Germinal center (tissue), 1 donor: ENCODE measurements around the gene DPM2.

Experiments used
- DNase-seq: peaks from one replicate; pipeline ENCODE4 v3.0.0; 2012; ENCODE audit warnings: mixed read lengths, low spot score

DPM2 gene

GRCh38 chr9:127898433-127899127 is 39.1 kb downstream of the DPM2 start:
- DNase-seq = no peak

GRCh38 chr9:127897193-127897692 is 40.4 kb downstream of the DPM2 start:
- DNase-seq = peak; percentile 81

GRCh38 chr9:127896395-127897192 is 41.1 kb downstream of the DPM2 start:
- no peak for DNase-seq

GRCh38 chr9:127895811-127896210 is 41.8 kb downstream of the DPM2 start:
- DNase-seq = no peak

- DNase-seq = no peak
Measured at GRCh38 chr9:127893392-127893791, 44.3 kb downstream of the DPM2 start.

GRCh38 chr9:127892831-127893230 is 44.8 kb downstream of the DPM2 start:
- DNase-seq = no peak

- DNase-seq = no peak
Measured at GRCh38 chr9:127890053-127890452, 47.6 kb downstream of the DPM2 start.

GRCh38 chr9:127887792-127888191 is 49.9 kb downstream of the DPM2 start:
- no peak for DNase-seq

GRCh38 chr9:127886401-127886972 is 51.2 kb downstream of the DPM2 start:
- DNase-seq = no peak

GRCh38 chr9:127885508-127886281 is 52.0 kb downstream of the DPM2 start:
- no peak for DNase-seq
